ENCODE results near the gene CYB5B. TPM values are rescaled to one million over a fixed set of nuclear protein-coding genes. Genes with fewer than 3 reads are reported as not detected.

CYB5B gene
- 10 to 100 TPM; 12.0 to 54.5 TPM for total RNA-seq

GRCh38 chr16:69424053-69424934, at the start of gene CYB5B:
TSS of gene CYB5B (plus strand) at chr16:69424619. CDS start at chr16:69424684, 65 bp downstream.
- peak; percentile 80 for DNase-seq (ENCODE audit: low spot score)
- Histone ChIP-seq H3K4me3 (peak within 1 kb of the TSS; percentile 77), H3K36me3 (no peaks in the 10 kb centered on the region), H3K4me1 (ENCODE audit: control insufficient read depth in 1 of 2, low read depth in 2 of 2) (peaks cover 3 to 13% of the 10 kb centered on the region in 2 donors), H3K27ac (peak within 1 kb of the TSS; percentile 50 to 72), H3K27me3 (replicated peaks; ENCODE audit: insufficient read depth) (no peaks in the 10 kb centered on the region), H3K9me3 (no peaks in the 10 kb centered on the region)
- TF ChIP-seq CTCF (IDR thresholded peaks at IDR 0.05) = no peak
- peak; percentile 99 for ATAC-seq (ENCODE audit: insufficient number of reproducible peaks, low FRiP score, low read depth)

GRCh38 chr16:69376393-69377059, 47.9 kb upstream of the CYB5B start:
- no peak for DNase-seq (ENCODE audit: low spot score)
- no peak overlapping the region for H3K4me3 ChIP-seq
- TF ChIP-seq CTCF (IDR thresholded peaks at IDR 0.05) = no peak
- H3K27me3 ChIP-seq (replicated peaks; ENCODE audit: insufficient read depth) = no peaks in the 10 kb centered on the region
- ATAC-seq (ENCODE audit: insufficient number of reproducible peaks, low FRiP score, low read depth) = no peak
- H3K4me1 ChIP-seq (ENCODE audit: control insufficient read depth in 1 of 2, low read depth in 2 of 2) = peaks cover 4 to 5% of the 10 kb centered on the region in 2 donors
- H3K9me3 ChIP-seq = no peaks in the 10 kb centered on the region
- H3K27ac ChIP-seq = no peak overlapping the region
- peaks cover 34% of the 10 kb centered on the region for H3K36me3 ChIP-seq

GRCh38 chr16:69378036-69378435, 46.4 kb upstream of the CYB5B start:
- DNase-seq (ENCODE audit: low spot score) = no peak
- Histone ChIP-seq H3K27me3 (replicated peaks; ENCODE audit: insufficient read depth) (no peaks in the 10 kb centered on the region), H3K27ac (no peak overlapping the region), H3K4me3 (no peak overlapping the region), H3K4me1 (ENCODE audit: control insufficient read depth in 1 of 2, low read depth in 2 of 2) (peaks cover 5 to 6% of the 10 kb centered on the region in 2 donors), H3K9me3 (no peaks in the 10 kb centered on the region), H3K36me3 (peaks cover 34% of the 10 kb centered on the region)
- no peak for ATAC-seq (ENCODE audit: insufficient number of reproducible peaks, low FRiP score, low read depth)
- no peak for TF ChIP-seq CTCF (IDR thresholded peaks at IDR 0.05)

- TF ChIP-seq CTCF (IDR thresholded peaks at IDR 0.05) = no peak
- H3K4me1 ChIP-seq (ENCODE audit: control insufficient read depth in 1 of 2, low read depth in 2 of 2) = peaks cover 6% of the 10 kb centered on the region in 2 donors
- H3K9me3 ChIP-seq = no peaks in the 10 kb centered on the region
- H3K4me3 ChIP-seq = no peak overlapping the region
- DNase-seq (ENCODE audit: low spot score) (no peak), ATAC-seq (ENCODE audit: insufficient number of reproducible peaks, low FRiP score, low read depth) (no peak)
- H3K36me3 ChIP-seq = peaks cover 29% of the 10 kb centered on the region
- no peaks in the 10 kb centered on the region for H3K27me3 ChIP-seq (replicated peaks; ENCODE audit: insufficient read depth)
- no peak overlapping the region for H3K27ac ChIP-seq
These were observed 45.7 kb upstream of the CYB5B start for GRCh38 chr16:69378760-69379159.

GRCh38 chr16:69381231-69381630, 43.2 kb upstream of the CYB5B start:
- no peak for TF ChIP-seq CTCF (IDR thresholded peaks at IDR 0.05)
- H3K9me3 ChIP-seq = no peaks in the 10 kb centered on the region
- peaks cover 25% of the 10 kb centered on the region for H3K36me3 ChIP-seq
- no peak for DNase-seq (ENCODE audit: low spot score)
- no peak for ATAC-seq (ENCODE audit: insufficient number of reproducible peaks, low FRiP score, low read depth)
- peaks cover 18 to 22% of the 10 kb centered on the region in 2 donors for H3K4me1 ChIP-seq (ENCODE audit: control insufficient read depth in 1 of 2, low read depth in 2 of 2)
- no peak overlapping the region for H3K4me3 ChIP-seq
- no peak overlapping the region for H3K27ac ChIP-seq
- no peaks in the 10 kb centered on the region for H3K27me3 ChIP-seq (replicated peaks; ENCODE audit: insufficient read depth)
